ENCODE data around the gene C2orf68. TPM values are rescaled to one million over a fixed set of nuclear protein-coding genes. Genes with fewer than 3 reads are reported as not detected.
A peak's percentile ranks its signal among the peaks of the same experiment; 100 is the strongest.
"Not testable (repeated sequence)": the region's sequence is repeated elsewhere in the genome, so short reads cannot be mapped to it uniquely, and the experiment has no call there.

The C2orf68 gene
- total RNA-seq, 2 donors from 2014 or later = 21.3 to 22.4 TPM

DNA sequence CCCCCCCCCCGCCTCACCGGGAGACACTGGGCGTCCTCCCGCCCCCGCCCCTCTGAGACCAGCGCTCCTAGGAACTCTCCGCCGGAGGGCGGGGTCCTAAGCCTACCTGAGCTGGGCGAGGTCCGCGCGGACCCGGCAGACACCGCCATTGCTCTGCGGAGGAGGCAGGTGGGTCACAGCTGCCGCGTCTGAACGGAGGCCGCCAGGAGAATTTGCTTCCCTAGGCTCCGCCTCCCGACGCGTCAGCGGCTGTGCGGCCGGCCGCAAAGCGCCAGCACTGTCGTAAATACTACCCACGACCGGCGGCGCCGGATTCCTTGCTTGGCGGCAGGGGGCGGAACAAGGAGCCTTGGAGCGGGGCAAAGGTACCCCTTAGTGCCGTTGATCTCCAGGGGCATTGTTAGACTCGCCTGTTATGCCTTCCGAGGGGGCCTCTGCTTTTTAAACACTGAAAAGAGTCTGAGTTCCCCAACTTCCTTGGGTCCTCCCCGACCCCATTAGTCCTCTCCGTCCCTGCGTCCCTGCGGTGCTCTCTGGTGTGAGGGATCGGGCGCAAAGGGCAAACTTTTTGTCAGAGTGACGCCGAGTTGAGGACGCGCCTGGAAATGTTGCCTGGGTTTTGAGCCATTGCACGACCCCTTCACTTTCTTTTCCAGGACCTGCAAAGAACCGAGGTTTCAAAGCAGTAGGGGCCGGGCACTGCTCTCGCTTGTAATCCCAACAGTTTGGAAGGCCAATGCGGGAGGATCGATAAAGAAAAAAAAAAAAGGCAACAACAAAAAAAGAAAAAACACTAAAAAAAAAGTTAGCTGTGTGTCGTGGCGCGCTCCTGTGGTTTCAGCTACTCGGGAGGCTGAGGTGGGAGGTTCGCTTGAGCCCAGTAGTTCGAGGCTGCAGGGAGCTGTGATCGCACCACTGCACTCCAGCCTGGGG is 50.3 kb downstream of the C2orf68 start, which contains the start of gene GGCX:
GGCX (minus strand) TSS at position 214 of the 933 bp plus-strand sequence; CDS start at position 149, 65 bp downstream.
- intact Hi-C loops (cut with DNase I) = loop anchor here in 1 of 2 donors (5.0 kb wide), 1 partner anchor 41 kb away; the partner anchor contains the start of gene TMEM150A
- DNase-seq (peak; percentile 96), ATAC-seq (peak; percentile 95 to 96)

DNA sequence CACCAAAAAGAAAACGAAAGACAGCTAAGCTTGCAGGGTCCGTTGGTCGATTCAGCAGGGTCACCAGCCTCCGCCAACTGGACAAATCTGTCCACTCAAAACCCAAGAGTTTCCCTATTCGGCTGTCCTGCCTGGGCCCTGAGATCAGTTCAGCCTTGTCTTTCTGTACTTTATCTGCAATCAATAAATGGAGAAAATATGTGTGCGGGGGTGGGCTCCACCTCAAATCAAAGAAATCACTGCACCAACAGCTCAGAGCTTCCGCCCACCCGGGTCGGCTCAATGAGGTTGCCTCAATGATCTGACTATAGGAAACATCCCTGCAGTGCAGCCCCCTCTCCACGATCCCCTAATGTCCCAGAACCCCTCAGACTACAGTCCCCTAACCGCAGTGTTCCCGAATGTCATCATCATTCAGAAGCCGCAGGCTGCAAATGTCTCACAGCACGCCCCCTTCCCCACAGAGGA is 51.0 kb downstream of the C2orf68 start:
- intact Hi-C loops (cut with DNase I) = loop anchor here in 1 of 2 donors (5.0 kb wide), 1 partner anchor 41 kb away; the partner anchor contains the start of gene TMEM150A

DNA sequence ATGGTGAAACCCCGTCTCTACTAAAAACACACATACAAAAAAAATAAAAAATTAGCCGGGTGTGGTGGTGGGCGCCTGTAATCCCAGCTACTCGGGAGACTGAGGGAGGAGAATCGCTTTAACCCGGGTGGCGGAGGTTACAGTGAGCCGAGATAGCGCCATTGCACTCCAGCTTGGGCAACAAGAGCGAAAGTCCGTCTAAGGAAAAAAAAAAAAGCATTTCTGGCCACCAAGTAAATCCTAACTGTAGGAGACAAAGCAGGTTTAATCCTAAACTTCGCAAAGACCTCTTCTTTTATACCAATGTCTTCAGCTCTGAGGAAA is 51.5 kb downstream of the C2orf68 start:
- not testable (repeated sequence) for DNase-seq, ATAC-seq
- intact Hi-C loops (cut with DNase I) = loop anchor here in 1 of 2 donors (5.0 kb wide), 1 partner anchor 42 kb away; the partner anchor contains the start of gene TMEM150A

More for the DNA sequence above, 51.0 kb downstream of the C2orf68 start:
- ATAC-seq (peak in 1 of 2 donors; percentile 29), DNase-seq (no peak)

DNA sequence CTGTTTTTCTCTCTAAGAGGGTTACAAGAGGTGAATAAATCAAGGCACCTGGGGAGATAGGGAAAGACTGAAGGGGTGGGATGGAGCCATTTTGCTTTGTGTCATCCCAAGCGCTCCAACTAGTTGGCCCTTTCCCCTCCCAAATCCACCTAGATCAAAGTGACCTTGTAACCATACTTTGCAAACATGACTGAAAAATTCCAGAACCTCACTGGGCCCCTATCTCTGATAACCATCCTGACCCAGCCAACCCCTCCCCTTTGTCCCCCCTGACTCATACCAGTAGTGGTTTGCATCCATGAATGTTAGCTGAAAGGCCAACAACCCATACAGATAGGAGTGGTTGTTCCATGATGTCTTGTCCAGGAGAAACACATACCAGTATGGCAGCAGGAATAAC is 53.7 kb downstream of the C2orf68 start:
- intact Hi-C loops (cut with DNase I) = no loop called here

DNA sequence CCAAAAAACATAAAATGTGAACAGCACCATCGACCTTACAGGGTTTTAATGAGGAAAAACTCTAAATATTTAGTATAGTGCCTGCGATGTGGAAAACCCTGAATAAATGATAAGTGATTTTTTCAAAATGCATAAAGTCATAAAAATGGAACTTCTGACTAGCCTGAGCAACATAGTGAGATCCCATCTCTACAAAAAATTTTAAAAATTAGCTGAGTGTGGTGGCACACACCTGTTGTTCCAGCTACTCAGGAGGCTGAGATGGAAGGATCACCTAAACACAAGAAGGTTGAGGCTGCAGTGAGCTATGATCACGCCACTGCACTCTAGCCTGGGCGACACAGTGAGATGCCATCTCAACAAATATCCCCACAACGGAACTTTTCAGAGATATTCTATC is 54.7 kb downstream of the C2orf68 start:
- intact Hi-C loops (cut with DNase I) = no loop called here
- DNase-seq = no peak
- ATAC-seq = no peak

More for the DNA sequence above, 53.7 kb downstream of the C2orf68 start:
- DNase-seq (no peak), ATAC-seq (no peak)

Other genes with a start within 250 kb of the C2orf68 start
- 10 to 100 TPM; 13.6 to 20.3 TPM for gene CAPG, start 201.7 kb downstream of the C2orf68 start, total RNA-seq
- under 1 TPM; 0.29 to 0.37 TPM for gene SH2D6, start 193.4 kb downstream of the C2orf68 start, total RNA-seq
- gene MAT2A, start 72.9 kb downstream of the C2orf68 start, total RNA-seq = 100 to 1,000 TPM; 107 to 389 TPM
- gene GGCX, start 50.6 kb downstream of the C2orf68 start, total RNA-seq = 10 to 100 TPM; 34.0 to 37.3 TPM
- 10 to 100 TPM; 30.3 to 54.8 TPM for gene VAMP8, start 34.5 kb downstream of the C2orf68 start, total RNA-seq
- gene VAMP5, start 27.6 kb downstream of the C2orf68 start, total RNA-seq = 10 to 100 TPM; 84.7 to 91.4 TPM
- gene RNF181, start 16.3 kb downstream of the C2orf68 start, total RNA-seq = 10 to 100 TPM; 86.5 to 97.1 TPM
- 10 to 100 TPM; 12.7 to 14.9 TPM for gene TMEM150A, start 9.4 kb downstream of the C2orf68 start, total RNA-seq
- 10 to 100 TPM; 26.6 to 32.3 TPM for gene USP39, start 4.1 kb upstream of the C2orf68 start, total RNA-seq
- gene SFTPB, start 56.1 kb upstream of the C2orf68 start, total RNA-seq = under 1 TPM; 0.12 to 0.44 TPM
- gene GNLY, start 82.3 kb upstream of the C2orf68 start, total RNA-seq = 1 to 10 TPM in 1 of 2 donors, under 1 TPM in 1; 0.52 to 2.8 TPM
- 10 to 100 TPM; 23.4 to 29.1 TPM for gene ATOH8, start 141.9 kb upstream of the C2orf68 start, total RNA-seq

Measured in left cardiac atrium (tissue), 4 donors.